Effector memory CD4-positive, alpha-beta T cell (primary cell): ENCODE measurements around the gene ABO.
"Not testable (repeated sequence)": the region's sequence is repeated elsewhere in the genome, so short reads cannot be mapped to it uniquely, and the experiment has no call there.

Source experiments
- DNase-seq, 3 donors: peaks; one replicate each; pipeline ENCODE4 v3.0.0-alpha.2; 2020
- H3K27ac ChIP-seq: 2 replicates; pipeline ENCODE4 v1.7.0; 2013; ENCODE audit warnings: mild to moderate bottlenecking, low read length, moderate library complexity; ENCODE audit not compliant: insufficient read depth, poor library complexity, severe bottlenecking
- H3K27me3 ChIP-seq: replicated peaks from 2 replicates; pipeline ENCODE4 v1.7.0; 2013; ENCODE audit warnings: mild to moderate bottlenecking, low read length; ENCODE audit not compliant: insufficient read depth, control insufficient read depth, poor library complexity, severe bottlenecking
- H3K36me3 ChIP-seq: 2 replicates; pipeline ENCODE4 v1.7.0; 2013; ENCODE audit warnings: mild to moderate bottlenecking, low read length, moderate library complexity; ENCODE audit not compliant: control insufficient read depth, insufficient read depth
- H3K4me1 ChIP-seq: 2 replicates; pipeline ENCODE4 v1.7.0; 2013; ENCODE audit warnings: low read length, mild to moderate bottlenecking; ENCODE audit not compliant: control insufficient read depth, insufficient read depth, poor library complexity, severe bottlenecking
- H3K4me3 ChIP-seq: 2 replicates; pipeline ENCODE4 v1.7.0; 2013; ENCODE audit warnings: low read length, low read depth, mild to moderate bottlenecking; ENCODE audit not compliant: insufficient read depth, poor library complexity, severe bottlenecking
- H3K9me3 ChIP-seq: 2 replicates; pipeline ENCODE4 v1.7.0; 2013; ENCODE audit warnings: mild to moderate bottlenecking, low read length, moderate library complexity; ENCODE audit not compliant: control insufficient read depth

The ABO gene

GRCh38 chr9:133226219-133227171, 48.5 kb downstream of the ABO start:
- Histone ChIP-seq H3K4me3 (no peak overlapping the region), H3K9me3 (no peaks in the 10 kb centered on the region), H3K36me3 (no peaks in the 10 kb centered on the region), H3K27me3 (no peaks in the 10 kb centered on the region), H3K27ac (no peak overlapping the region), H3K4me1 (no peaks in the 10 kb centered on the region)
- no peak for DNase-seq

- Histone ChIP-seq H3K9me3 (no peaks in the 10 kb centered on the region), H3K27me3 (no peaks in the 10 kb centered on the region), H3K4me1 (no peaks in the 10 kb centered on the region), H3K4me3 (no peak overlapping the region), H3K36me3 (no peaks in the 10 kb centered on the region), H3K27ac (no peak overlapping the region)
- no peak for DNase-seq
Observed at GRCh38 chr9:133225171-133226011, 49.6 kb downstream of the ABO start.

GRCh38 chr9:133224762-133225161, 50.2 kb downstream of the ABO start:
- no peaks in the 10 kb centered on the region for H3K4me1 ChIP-seq
- no peaks in the 10 kb centered on the region for H3K36me3 ChIP-seq
- DNase-seq = no peak
- no peak overlapping the region for H3K27ac ChIP-seq
- no peaks in the 10 kb centered on the region for H3K27me3 ChIP-seq
- no peak overlapping the region for H3K4me3 ChIP-seq
- no peaks in the 10 kb centered on the region for H3K9me3 ChIP-seq

GRCh38 chr9:133223159-133223756, 51.7 kb downstream of the ABO start:
- not testable (repeated sequence) for H3K27me3 ChIP-seq, DNase-seq, H3K9me3 ChIP-seq

GRCh38 chr9:133221994-133222393, 53.0 kb downstream of the ABO start:
- DNase-seq = not testable (repeated sequence)

More at GRCh38 chr9:133223159-133223756, 51.7 kb downstream of the ABO start:
- not testable (repeated sequence) for H3K4me1 ChIP-seq, H3K27ac ChIP-seq, H3K36me3 ChIP-seq, H3K4me3 ChIP-seq

GRCh38 chr9:133221177-133221809, 53.7 kb downstream of the ABO start:
- Histone ChIP-seq H3K27me3 (no peaks in the 10 kb centered on the region), H3K4me3 (no peak overlapping the region), H3K9me3 (no peaks in the 10 kb centered on the region), H3K4me1 (no peaks in the 10 kb centered on the region), H3K27ac (no peak overlapping the region), H3K36me3 (no peaks in the 10 kb centered on the region)
- no peak for DNase-seq

More at GRCh38 chr9:133221994-133222393, 53.0 kb downstream of the ABO start:
- not testable (repeated sequence) for H3K27me3 ChIP-seq, H3K9me3 ChIP-seq, H3K4me1 ChIP-seq, H3K27ac ChIP-seq, H3K36me3 ChIP-seq, H3K4me3 ChIP-seq

GRCh38 chr9:133218049-133218975, 56.7 kb downstream of the ABO start:
- not testable (repeated sequence) for H3K27me3 ChIP-seq, H3K36me3 ChIP-seq, H3K9me3 ChIP-seq, DNase-seq, H3K4me3 ChIP-seq, H3K4me1 ChIP-seq, H3K27ac ChIP-seq

GRCh38 chr9:133217333-133217988, 57.5 kb downstream of the ABO start:
- not testable (repeated sequence) for H3K27ac ChIP-seq, H3K27me3 ChIP-seq, H3K4me1 ChIP-seq, H3K9me3 ChIP-seq, H3K4me3 ChIP-seq, H3K36me3 ChIP-seq, DNase-seq
